ENCODE measurements around the gene TLCD5. TPM values are rescaled to one million over a fixed set of nuclear protein-coding genes. Genes with fewer than 3 reads are reported as not detected.

Gene TLCD5
- total RNA-seq, 1 experiment from 2014 or later = 6.2 TPM

GRCh38 chr11:120333801-120334200 lies 8.7 kb downstream of the TLCD5 start:
- BruUV-seq (replicated peaks) = no TSS peak
- no peak for DNase-seq
- Histone ChIP-seq H3K79me2 (ENCODE audit: low read length) (peaks cover 23% of the 10 kb centered on the region), H3K36me3 (ENCODE audit: low read depth, low read length) (peaks cover 4% of the 10 kb centered on the region; the same call in 1 of the 2 replicates), H3K27ac (ENCODE audit: low read length) (no peak overlapping the region), H3K4me3 (ENCODE audit: low read length) (no peak overlapping the region), H3F3A (ENCODE audit: low read length, unreplicated experiment) (peaks cover 3% of the 10 kb centered on the region), H3K9me2 (replicated peaks; ENCODE audit: low read length) (no peaks in the 10 kb centered on the region), H3K27me3 (ENCODE audit: low read length) (no peaks in the 10 kb centered on the region), H3K4me2 (ENCODE audit: low read length) (no peak overlapping the region), H3K9me3 (ENCODE audit: low read length) (no peaks in the 10 kb centered on the region), H4K20me1 (ENCODE audit: low read length) (peaks cover 14% of the 10 kb centered on the region), H3K9ac (ENCODE audit: low read length) (no peak overlapping the region), H3K4me1 (ENCODE audit: insufficient read depth, low read length) (peaks cover 44% of the 10 kb centered on the region), H2AFZ (ENCODE audit: low read length) (no peak overlapping the region)
- ATAC-seq = no peak
- intact Hi-C loops (cut with micrococcal nuclease) = loop anchor here (2.0 kb wide), 2 partner anchors 167 to 177 kb away; partner anchors contain the start of gene GRIK4
- POLR2A ChIA-PET (ENCODE audit: unreplicated experiment) = no interaction called here
- TF ChIP-seq EZH2phosphoT487 (IDR thresholded peaks at IDR 0.05; ENCODE audit: borderline replicate concordance, low read length) (no peak), CTCF (conservative IDR thresholded peaks at IDR 0.05; ENCODE audit: low read depth, low read length) (no peak), EZH2 (IDR thresholded peaks at IDR 0.05; ENCODE audit: low read length, unreplicated experiment) (no peak)
- CTCF ChIA-PET = no interaction called here

- no peak overlapping the region for H3K9ac ChIP-seq (ENCODE audit: low read length)
- peaks cover 16% of the 10 kb centered on the region for H4K20me1 ChIP-seq (ENCODE audit: low read length)
- H3K4me2 ChIP-seq (ENCODE audit: low read length) = no peak overlapping the region
- no peaks in the 10 kb centered on the region for H3K9me2 ChIP-seq (replicated peaks; ENCODE audit: low read length)
- ATAC-seq (no peak), DNase-seq (no peak)
- peaks cover 3% of the 10 kb centered on the region for H3F3A ChIP-seq (ENCODE audit: low read length, unreplicated experiment)
- peaks cover 29% of the 10 kb centered on the region for H3K79me2 ChIP-seq (ENCODE audit: low read length)
- H3K4me3 ChIP-seq (ENCODE audit: low read length) = no peak overlapping the region
- peaks cover 50% of the 10 kb centered on the region for H3K4me1 ChIP-seq (ENCODE audit: insufficient read depth, low read length)
- no peaks in the 10 kb centered on the region for H3K27me3 ChIP-seq (ENCODE audit: low read length)
- H3K36me3 ChIP-seq (ENCODE audit: low read depth, low read length) = peaks cover 4% of the 10 kb centered on the region; the same call in 1 of the 2 replicates
- H2AFZ ChIP-seq (ENCODE audit: low read length) = no peak overlapping the region
- ChIA-PET POLR2A (ENCODE audit: unreplicated experiment) (no interaction called here), CTCF (no interaction called here)
- no peaks in the 10 kb centered on the region for H3K9me3 ChIP-seq (ENCODE audit: low read length)
- no TSS peak for BruUV-seq (replicated peaks)
- no peak for TF ChIP-seq EZH2 (IDR thresholded peaks at IDR 0.05; ENCODE audit: low read length, unreplicated experiment)
- TF ChIP-seq CTCF (conservative IDR thresholded peaks at IDR 0.05; ENCODE audit: low read depth, low read length) = no peak
- no peak for TF ChIP-seq EZH2phosphoT487 (IDR thresholded peaks at IDR 0.05; ENCODE audit: borderline replicate concordance, low read length)
- intact Hi-C loops (cut with micrococcal nuclease) = loop anchor here (2.0 kb wide), 2 partner anchors 166 to 176 kb away; partner anchors contain the start of gene GRIK4
- H3K27ac ChIP-seq (ENCODE audit: low read length) = no peak overlapping the region
Observed at GRCh38 chr11:120334332-120334731, 9.2 kb downstream of the TLCD5 start.

- intact Hi-C loops (cut with micrococcal nuclease) = loop anchor here (1.0 to 5.0 kb wide), 5 partner anchors 47 to 176 kb away; partner anchors contain the start of gene GRIK4
- DNase-seq (peak; percentile 96), ATAC-seq (no peak)
- no peaks in the 10 kb centered on the region for H3K9me2 ChIP-seq (replicated peaks; ENCODE audit: low read length)
- peak overlapping the region; percentile 85 for H3K4me3 ChIP-seq (ENCODE audit: low read length)
- H3K9me3 ChIP-seq (ENCODE audit: low read length) = no peaks in the 10 kb centered on the region
- H3K4me1 ChIP-seq (ENCODE audit: insufficient read depth, low read length) = peaks cover 56% of the 10 kb centered on the region
- peaks cover 35% of the 10 kb centered on the region for H3K79me2 ChIP-seq (ENCODE audit: low read length)
- peak overlapping the region; percentile 98 for H3K4me2 ChIP-seq (ENCODE audit: low read length)
- TSS peak; percentile 70 for BruUV-seq (replicated peaks)
- H3K27ac ChIP-seq (ENCODE audit: low read length) = peak overlapping the region; percentile 38
- peaks cover 4% of the 10 kb centered on the region; the same call in 1 of the 2 replicates for H3K36me3 ChIP-seq (ENCODE audit: low read depth, low read length)
- H2AFZ ChIP-seq (ENCODE audit: low read length) = peak overlapping the region; percentile 97
- ChIA-PET POLR2A (ENCODE audit: unreplicated experiment) (interaction anchor here (0.7 to 1.4 kb wide), 2 partner anchors 66 to 97 kb away, joined by 8 to 13 read pairs; no protein-coding TSS in a partner anchor), CTCF (interaction anchor here (0.6 to 0.7 kb wide), 3 partner anchors 20 to 104 kb away, joined by 3 to 4 read pairs (median 4); no protein-coding TSS in a partner anchor)
- peaks cover 3% of the 10 kb centered on the region for H3F3A ChIP-seq (ENCODE audit: low read length, unreplicated experiment)
- peak overlapping the region; percentile 67 for H3K9ac ChIP-seq (ENCODE audit: low read length)
- no peak for TF ChIP-seq EZH2phosphoT487 (IDR thresholded peaks at IDR 0.05; ENCODE audit: borderline replicate concordance, low read length)
- peak; percentile 73 for TF ChIP-seq CTCF (conservative IDR thresholded peaks at IDR 0.05; ENCODE audit: low read depth, low read length)
- TF ChIP-seq EZH2 (IDR thresholded peaks at IDR 0.05; ENCODE audit: low read length, unreplicated experiment) = no peak
- H4K20me1 ChIP-seq (ENCODE audit: low read length) = peaks cover 21% of the 10 kb centered on the region
- H3K27me3 ChIP-seq (ENCODE audit: low read length) = no peaks in the 10 kb centered on the region
Observed at GRCh38 chr11:120334894-120335462, 9.9 kb downstream of the TLCD5 start.
